ENCODE results near the gene PHC2.

PHC2 gene

DNA sequence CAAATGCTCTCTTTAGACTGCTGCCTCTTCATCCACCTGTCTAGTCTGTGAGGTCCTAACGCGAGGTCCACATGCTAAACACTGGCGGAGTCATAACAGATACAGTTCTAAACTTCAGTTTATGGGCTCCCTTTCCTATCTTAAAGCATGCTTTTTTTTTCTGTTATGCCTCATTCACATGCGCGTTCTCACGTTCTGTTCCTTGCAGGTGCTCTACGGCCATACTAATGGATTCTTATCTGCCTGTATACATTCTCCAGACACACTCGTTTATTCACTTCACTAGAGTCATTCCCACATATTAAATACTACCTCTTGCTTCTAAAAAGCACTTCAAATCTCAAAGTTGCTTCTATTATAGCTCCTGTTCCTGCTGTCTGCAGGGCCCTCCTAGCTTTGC lies 38.7 kb downstream of the PHC2 start:
- DNase-seq (ENCODE audit: low read depth), result no peak
- H3K4me3 ChIP-seq (ENCODE audit: low read depth, low read length), result no peak overlapping the region
- TF ChIP-seq, protein P1, sequence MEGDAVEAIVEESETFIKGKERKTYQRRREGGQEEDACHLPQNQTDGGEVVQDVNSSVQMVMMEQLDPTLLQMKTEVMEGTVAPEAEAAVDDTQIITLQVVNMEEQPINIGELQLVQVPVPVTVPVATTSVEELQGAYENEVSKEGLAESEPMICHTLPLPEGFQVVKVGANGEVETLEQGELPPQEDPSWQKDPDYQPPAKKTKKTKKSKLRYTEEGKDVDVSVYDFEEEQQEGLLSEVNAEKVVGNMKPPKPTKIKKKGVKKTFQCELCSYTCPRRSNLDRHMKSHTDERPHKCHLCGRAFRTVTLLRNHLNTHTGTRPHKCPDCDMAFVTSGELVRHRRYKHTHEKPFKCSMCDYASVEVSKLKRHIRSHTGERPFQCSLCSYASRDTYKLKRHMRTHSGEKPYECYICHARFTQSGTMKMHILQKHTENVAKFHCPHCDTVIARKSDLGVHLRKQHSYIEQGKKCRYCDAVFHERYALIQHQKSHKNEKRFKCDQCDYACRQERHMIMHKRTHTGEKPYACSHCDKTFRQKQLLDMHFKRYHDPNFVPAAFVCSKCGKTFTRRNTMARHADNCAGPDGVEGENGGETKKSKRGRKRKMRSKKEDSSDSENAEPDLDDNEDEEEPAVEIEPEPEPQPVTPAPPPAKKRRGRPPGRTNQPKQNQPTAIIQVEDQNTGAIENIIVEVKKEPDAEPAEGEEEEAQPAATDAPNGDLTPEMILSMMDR (conservative IDR thresholded peaks at IDR 0.05; ENCODE audit: low read depth, low read length), result no peak

DNA sequence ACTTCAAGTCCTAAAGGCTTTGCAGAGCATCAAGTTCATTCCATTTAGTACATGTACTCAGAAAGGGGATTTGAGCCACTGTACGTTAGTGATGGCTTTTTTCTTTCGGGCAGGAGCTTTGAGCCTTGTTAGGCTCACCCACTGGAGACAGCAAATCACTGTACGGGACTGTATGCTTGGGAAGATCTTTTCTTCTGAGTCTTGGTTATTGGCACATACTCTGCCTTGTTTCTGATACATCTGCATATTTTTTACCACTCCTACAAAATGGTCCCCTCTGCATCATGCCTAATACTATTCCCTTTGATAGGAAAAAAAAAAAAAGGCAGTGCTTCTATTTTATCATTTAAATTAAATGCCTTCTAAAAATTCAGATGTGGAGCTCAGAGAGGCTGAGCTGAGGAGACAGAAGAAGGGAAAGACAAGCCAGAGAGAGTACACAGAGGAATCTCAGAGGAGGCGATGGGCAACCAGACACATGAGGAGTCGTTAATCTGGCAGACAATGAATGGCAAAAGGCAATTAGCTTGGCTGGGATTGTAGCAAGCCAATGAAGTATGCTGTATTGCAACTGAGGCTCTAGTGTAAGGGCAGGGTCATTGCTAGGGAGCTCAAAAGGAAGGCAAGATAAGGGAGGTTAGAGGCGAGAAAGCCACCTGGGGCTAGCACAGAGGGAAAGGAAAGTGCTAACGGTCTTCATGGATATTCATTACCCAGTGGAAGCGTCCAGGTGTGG lies 39.4 kb downstream of the PHC2 start:
- H3K4me3 ChIP-seq (ENCODE audit: low read depth, low read length), result no peak overlapping the region
- TF ChIP-seq, protein P1 (conservative IDR thresholded peaks at IDR 0.05; ENCODE audit: low read depth, low read length), result no peak
- DNase-seq (ENCODE audit: low read depth), result no peak

DNA sequence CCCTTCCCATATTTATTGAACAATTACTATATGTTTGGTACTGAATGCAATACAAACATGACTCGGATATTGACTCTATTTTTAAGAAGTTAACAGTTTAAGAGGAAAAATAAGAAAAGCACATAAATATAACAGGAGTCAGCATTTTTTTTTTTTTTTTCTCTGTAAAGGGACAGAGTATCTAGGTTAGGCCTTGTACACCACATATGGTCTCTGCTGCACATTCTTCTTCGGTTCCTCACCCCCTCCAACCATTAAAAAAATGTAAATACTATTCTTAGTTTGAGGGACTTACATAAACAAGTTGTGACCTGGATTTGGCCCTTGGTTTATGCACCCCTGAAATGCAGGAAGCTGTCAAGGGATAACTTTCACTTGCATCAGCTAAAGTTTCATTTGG lies 40.4 kb downstream of the PHC2 start:
- peak; percentile 96 for DNase-seq (ENCODE audit: low read depth)

DNA sequence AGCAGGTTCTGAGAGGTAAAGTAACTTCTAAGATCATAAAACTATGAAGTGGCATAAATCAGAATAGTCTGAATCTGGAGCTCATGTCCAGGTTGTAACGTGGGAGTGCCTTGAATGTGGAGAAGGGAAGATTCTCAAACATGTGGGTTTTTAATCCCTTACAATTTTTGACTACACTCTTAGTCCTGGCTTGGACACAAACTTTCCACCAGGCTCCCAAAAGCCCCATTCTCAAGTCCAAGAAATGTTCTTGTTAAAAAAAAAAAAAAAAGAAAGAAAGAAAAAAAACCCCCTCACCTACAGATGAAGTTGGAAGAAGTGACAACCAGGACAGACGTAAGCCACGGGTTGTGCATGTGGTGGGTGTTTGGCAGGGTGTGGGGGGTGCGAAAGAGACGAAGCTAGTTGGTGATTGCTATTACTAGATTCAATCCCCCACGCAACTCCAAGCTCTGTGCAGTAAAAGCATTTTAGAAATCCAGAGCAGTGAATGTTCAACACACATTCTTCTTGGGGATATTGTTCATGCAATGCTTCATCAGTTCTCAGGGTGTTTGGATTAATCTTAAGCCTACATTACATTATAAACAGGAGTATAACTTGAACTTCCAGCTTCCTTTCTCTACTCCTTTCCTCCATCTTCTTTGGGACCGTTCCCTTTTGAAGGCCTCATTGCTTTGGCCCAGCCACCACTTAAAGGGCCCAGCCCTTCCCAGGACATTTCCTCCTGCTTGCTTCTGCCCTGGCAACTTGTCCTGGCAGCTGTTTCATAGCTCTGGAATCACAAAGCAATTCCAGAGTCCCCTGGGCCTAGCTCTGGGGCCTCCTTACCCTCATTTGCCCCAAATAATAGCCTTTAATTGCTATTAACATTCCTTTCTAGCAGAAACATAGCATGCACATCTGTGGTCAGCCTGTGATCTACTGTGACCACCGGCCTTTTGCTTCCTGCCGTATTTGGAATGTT lies 41.8 kb downstream of the PHC2 start:
- DNase-seq (ENCODE audit: low read depth), result peak; percentile 85
- TF ChIP-seq, protein P1 (conservative IDR thresholded peaks at IDR 0.05; ENCODE audit: low read depth, low read length), result no peak
- no peak overlapping the region for H3K4me3 ChIP-seq (ENCODE audit: low read depth, low read length)

More for the DNA sequence above, 40.4 kb downstream of the PHC2 start:
- TF ChIP-seq, protein P1 (conservative IDR thresholded peaks at IDR 0.05; ENCODE audit: low read depth, low read length), result no peak
- H3K4me3 ChIP-seq (ENCODE audit: low read depth, low read length), result no peak overlapping the region

DNA sequence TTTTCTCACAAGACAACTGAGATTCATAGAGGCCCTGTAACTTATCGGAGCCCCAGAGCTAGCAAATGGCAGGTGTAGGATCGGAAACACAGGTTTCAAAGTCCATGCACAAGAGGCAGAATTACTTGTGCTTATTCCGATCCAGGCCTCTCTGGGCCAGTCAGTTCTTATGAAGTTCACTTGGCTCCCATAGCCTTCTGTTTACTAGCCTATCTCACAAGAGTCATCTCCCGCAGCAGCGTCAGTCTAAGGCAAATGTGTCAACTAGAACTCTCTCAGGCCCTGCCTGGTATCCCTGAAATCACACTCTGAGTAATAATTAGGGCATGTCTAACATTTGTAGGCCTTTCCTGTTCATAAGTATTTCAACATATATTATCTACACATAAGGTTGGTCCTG lies 43.3 kb downstream of the PHC2 start:
- H3K4me3 ChIP-seq (ENCODE audit: low read depth, low read length), result no peak overlapping the region
- DNase-seq (ENCODE audit: low read depth), result peak; percentile 96
- TF ChIP-seq, protein P1 (conservative IDR thresholded peaks at IDR 0.05; ENCODE audit: low read depth, low read length), result no peak

DNA sequence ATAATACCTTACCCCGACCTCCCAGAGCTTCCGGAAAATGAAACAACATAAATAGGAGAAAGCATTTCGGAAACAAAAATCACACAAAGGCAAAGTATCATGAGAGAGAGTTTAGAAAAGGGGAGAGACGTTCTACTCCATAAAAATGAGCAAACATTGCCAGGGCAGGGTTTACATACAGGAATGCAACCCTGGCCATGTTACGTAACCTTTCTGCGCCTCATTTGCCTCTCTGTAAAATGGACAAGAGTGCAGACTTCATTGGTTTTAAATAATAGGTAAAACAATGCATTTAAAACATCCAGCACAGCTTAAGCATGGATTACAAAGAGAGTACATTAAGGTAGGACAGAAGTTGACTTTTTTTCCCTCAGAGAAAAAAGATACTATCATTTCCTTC lies 45.6 kb downstream of the PHC2 start:
- no peak overlapping the region for H3K4me3 ChIP-seq (ENCODE audit: low read depth, low read length)
- TF ChIP-seq, protein P1 (conservative IDR thresholded peaks at IDR 0.05; ENCODE audit: low read depth, low read length), result no peak

More for the DNA sequence above, 45.6 kb downstream of the PHC2 start:
- DNase-seq (ENCODE audit: low read depth), result no peak

All from choroid plexus epithelial cell (primary cell).